Measurements from ENCODE around the gene PIK3R5.

Gene PIK3R5

DNA sequence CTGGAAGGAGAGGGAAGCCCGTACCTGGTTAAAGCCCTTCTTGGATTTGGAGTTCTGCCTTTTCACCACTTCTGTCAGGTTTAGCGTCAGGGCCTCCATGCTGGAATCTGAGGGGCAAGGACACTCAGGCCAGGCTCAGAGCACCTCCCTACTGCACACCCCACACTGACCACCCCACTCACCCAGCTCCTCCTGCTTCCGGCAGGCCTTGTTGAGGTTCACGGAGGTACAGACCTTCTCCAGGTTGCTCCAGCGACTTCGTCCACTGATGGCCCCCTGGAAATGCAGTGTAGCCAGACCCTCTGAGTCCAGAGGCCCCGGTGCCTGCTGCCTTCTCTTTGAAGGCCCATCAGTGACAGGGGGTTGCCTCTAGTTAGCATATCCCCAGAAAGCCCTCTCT lies 83.9 kb downstream of the PIK3R5 start:
- in situ Hi-C loops (cut with MboI; ENCODE audit: low sequenced_read_pairs) = no loop called here

DNA sequence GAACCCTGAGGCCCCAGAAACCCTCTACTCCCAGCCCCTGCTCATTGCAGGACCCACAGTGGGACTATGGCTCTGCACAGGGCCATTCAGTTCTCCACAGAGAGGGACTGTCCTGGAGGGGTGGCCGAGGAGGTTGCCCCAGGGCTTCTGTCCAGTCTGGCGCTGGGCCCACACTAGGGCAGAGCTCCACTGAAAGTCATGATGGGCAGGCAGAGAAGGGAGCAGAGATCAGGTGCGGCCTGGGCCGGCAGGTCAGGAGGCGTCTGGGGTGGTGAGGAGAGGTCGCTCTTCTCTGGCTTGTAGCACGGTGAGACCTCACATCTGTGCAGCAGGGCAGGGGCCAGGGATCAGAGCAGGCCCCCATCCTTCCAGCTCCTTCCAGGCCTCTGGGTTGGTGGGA lies 85.0 kb downstream of the PIK3R5 start:
- in situ Hi-C loops (cut with MboI; ENCODE audit: low sequenced_read_pairs) = no loop called here

DNA sequence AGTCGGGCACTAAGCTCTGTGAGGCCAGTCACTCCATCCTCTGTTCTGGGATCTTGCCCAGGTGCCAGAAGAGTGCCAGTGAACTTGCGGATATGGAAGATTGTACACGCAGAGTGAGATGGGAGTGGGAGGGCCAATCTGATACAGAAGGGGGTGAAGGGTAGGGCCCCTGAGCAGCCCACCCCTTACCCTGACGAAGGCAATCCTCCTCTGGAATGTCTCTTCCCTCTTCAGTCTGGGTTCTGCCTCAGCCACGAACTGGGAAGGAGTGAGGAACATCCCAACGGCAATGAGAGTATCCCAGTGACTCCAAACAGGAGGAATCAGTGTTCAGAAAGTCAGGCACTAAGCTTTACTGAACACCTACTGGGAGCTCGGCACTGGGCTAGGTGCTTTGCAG lies 86.1 kb downstream of the PIK3R5 start:
- in situ Hi-C loops (cut with MboI; ENCODE audit: low sequenced_read_pairs) = no loop called here

DNA sequence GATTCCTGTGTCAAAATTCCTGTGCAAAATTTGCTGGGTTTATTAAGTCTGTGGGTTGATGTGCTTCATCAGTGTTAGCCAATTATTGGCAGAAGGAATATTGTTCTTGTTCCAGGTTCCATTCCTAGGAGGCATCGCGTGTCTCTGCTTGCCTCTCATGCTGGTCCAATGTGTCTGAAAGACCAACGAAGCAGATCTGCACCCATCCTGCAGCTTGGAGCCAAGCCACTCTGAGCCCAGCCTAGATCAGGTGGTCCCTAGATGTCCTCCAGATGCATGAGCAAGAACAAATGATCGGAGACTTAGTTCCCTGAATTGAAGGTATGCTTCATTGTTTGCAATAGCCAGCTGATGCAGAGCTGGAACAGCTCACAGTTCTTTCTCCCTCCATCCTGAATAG lies 87.5 kb downstream of the PIK3R5 start:
- in situ Hi-C loops (cut with MboI; ENCODE audit: low sequenced_read_pairs) = no loop called here

DNA sequence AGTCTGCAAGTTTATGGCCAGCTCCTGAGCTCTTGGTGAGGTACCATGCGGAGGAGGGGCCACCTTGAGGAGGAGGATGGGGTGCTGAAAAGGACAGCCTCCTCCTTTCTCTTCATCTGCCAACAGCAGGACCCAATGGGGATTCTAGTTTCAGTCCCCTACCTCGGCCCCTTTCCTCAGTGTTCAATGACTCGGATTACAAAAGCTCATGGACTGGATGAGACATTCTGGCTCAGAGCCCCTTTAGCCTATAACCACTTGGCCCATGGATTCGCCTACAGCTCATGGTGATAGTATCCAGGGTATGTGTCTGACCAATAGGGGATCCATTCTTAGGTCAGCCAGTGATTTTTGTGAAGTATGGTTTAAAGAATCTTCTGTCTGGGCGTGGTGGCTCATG lies 89.5 kb downstream of the PIK3R5 start:
- in situ Hi-C loops (cut with MboI; ENCODE audit: low sequenced_read_pairs) = no loop called here

DNA sequence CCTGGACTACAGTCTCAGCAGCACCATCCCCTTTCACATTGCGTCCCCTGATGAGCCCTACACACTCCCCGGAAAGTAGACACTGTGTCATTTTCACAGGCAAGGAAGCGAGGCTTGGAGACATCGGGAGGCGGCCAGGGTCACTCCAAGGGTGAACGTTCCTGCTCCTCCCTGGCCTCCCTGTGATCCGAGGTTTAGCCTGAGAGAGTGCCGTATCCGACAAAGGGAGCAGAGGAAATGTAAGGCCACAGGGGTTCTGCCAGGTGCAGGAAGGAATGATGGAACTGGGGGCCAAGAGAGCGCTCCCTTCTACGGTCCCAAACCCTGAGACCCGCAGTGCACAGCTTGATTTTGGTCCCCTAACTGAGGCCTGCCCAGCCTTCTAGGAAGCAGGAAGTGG lies 90.1 kb downstream of the PIK3R5 start:
- in situ Hi-C loops (cut with MboI; ENCODE audit: low sequenced_read_pairs) = no loop called here

DNA sequence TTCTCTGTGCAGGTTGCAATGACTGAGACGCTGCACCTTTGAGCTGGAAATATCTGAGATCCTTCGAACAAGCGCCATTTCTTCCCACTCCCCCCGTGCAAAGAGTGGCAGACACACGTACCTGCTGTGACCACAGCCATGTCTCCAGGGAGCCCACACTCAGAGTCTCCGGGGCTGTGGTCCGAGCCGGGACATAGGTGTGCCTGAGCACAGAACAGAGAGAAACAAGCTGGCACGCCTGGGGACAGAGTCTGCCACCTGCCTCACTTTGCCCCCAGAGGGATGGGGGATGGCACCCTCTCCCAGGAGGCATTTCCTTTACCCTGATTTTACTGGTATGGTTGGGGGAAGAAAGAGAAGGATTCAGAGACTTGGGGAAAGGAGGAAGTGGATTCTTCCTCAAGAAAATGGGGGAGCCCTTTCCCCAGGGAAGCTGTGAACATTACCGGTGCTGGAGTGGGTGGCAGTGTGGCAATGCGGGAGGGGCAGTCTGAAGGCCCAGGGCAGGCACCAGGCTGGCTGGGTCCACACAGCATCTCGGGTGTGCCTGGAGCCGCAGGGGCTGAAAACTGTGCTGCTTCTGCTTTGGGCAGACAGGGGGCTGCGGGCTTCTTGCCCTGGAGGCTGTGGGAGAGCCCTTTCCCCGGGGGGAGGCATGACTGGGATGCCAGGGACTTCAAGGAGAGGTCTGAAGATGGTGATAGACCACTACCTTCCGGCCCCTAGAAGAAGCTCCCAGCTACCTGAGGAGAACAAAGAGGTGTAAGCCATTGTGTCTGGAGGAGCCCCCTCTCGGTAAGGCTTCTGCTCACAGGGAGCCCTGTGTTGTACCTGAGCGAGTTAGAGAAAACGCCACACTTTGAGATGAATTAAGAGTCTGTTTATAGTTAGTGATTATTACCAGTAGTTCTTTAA lies 91.4 kb downstream of the PIK3R5 start:
- in situ Hi-C loops (cut with MboI; ENCODE audit: low sequenced_read_pairs) = no loop called here

DNA sequence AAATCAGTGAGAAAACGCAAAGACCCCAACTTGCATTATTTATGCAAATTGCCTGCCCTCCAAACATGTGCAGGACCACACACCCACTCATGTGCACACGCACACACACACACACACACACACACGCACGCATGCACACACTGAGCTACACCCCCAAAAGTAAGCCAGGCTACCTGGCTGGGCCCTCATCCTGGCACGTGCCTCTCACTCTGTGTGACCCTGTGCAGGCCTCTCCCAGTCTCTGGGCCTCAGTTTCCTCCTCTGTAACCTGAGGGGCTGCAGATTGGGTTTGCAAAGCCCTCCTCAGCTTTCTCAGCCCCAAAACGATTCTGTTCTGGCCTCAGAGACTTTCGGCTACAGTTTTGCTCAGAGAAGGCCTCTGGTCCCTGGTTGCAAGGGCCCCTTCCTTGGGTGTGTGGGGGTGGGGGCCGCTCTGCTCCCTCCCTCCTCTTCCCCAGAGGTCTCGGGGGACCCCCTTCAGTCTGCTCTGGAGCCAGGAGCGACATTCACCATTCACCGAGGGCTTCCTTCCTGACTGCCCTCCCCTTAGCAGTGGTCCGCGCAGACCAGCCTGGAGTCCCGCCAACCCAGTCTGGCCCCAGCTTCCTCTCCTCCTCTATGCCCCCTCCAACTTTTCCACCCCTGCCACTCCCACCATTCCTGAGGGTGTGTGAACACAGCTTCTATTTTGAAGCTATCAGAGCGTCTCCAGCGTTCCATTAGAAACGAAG lies 92.6 kb downstream of the PIK3R5 start:
- in situ Hi-C loops (cut with MboI; ENCODE audit: low sequenced_read_pairs) = no loop called here

DNA sequence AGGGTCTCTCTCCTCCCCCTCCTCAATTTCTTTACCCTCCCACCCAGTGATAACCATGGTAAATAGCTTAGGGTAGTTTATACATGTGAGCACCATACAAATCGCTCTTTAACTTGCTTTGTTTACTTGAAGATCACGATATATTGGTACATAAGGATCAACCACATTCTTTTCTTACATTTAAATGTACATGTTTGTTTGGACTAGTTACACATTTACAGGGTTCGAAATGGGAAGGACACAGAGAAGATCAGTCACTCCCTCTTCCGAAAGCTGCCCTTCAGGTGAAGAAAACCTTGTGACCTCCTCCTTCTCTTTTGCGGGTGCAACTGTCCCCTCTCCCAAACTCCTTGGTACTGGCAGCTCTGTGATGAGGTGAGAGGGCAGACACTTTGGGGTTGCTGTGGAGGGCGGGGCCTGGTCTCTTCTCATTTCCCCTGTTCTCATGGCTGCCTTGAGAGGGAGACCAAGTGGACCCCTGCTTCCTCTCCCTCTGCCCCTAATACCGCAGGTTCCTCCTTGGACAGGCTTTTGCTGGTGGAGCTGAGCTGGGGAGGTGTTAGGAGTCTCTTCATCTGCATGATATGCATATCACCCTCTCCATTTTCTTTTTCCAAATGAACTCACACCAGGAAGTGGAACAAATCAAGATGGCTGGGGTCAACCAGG lies 93.3 kb downstream of the PIK3R5 start:
- in situ Hi-C loops (cut with MboI; ENCODE audit: low sequenced_read_pairs) = no loop called here

DNA sequence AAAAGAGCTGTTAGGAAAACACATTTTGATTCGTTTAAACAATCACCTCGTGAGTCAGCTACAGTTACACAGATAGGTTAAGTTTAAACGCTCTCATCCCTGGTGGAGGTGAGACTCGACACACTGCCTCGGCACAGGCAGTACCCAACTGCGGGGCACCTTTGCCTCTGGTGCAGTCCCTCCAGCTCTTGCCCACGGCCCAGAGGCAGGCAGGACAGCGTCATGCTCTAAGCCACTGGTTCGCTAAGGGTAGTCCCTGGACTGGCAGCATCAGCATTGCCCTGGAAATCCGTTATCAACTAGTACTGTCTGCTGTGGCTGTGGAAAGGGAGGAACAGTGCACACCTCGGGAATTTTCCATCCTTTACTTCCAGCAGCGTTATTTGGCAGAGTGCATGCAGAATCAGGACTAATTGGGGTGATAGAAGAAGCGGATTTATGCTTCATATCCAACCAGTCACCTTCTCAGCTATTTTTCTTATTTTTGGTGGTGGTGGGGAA lies 94.4 kb downstream of the PIK3R5 start:
- in situ Hi-C loops (cut with MboI; ENCODE audit: low sequenced_read_pairs) = no loop called here

DNA sequence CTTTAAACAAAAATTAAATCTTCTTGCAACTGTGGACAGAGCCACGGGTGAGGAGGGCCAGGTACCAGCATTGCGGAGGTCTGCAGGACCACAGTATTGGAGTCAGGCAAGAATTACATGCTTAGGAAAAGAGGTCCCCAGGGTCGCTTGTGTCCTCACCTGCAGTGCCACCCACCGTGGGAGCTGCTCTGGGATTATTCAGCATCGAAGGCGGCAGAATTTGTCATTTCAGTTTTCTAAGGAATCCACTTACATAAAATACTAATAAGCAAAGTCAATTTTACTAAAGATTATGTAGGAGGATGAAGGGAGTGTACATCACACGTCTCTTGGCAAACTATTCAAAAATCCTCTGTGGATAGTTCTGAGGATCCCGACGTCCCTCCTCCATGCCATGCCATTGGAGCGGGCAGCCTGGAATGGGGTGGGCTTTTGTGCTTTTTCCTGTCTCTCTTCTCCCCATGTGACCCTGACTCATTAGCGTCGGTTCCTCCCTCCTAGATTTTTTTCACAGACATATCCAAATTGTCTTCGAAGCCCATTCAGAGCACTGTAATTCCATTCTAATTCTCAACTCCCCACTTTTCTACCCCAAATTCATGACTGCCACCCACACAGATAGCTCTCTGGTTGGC lies 95.0 kb downstream of the PIK3R5 start:
- in situ Hi-C loops (cut with MboI; ENCODE audit: low sequenced_read_pairs) = no loop called here

DNA sequence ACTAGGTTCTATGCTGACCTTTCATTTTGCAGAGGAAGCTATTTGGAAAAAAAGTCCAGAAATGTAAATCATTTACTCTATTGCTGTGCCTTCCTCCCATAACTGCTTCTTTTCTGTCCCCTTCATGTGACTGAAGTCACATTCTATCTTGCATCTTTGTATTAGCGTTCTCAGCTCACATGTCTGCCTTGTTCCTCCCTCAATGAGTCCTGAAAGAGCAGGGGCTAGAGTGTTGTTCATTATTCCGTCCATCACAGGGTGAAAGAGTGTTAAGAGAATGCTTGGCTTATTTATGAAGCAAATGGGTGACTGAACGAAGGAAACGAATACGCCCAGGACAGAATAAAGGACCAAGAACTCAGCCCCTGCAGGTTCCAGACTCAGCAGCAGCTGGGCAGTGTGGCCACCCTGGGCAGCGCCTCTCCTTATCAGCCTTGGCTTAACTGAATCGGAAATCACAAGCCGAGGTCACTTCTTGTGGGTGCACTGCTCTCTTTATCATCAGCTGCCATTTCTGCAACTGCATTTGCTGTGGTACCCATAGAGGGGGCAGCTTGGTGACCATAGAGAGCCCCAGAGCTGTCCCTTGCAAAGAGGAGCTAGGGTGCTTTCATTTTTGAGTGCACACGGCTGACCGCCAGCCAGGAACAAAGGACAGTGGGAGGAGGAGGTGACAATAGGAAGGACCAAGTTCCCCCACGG lies 96.2 kb downstream of the PIK3R5 start:
- in situ Hi-C loops (cut with MboI; ENCODE audit: low sequenced_read_pairs) = no loop called here

DNA sequence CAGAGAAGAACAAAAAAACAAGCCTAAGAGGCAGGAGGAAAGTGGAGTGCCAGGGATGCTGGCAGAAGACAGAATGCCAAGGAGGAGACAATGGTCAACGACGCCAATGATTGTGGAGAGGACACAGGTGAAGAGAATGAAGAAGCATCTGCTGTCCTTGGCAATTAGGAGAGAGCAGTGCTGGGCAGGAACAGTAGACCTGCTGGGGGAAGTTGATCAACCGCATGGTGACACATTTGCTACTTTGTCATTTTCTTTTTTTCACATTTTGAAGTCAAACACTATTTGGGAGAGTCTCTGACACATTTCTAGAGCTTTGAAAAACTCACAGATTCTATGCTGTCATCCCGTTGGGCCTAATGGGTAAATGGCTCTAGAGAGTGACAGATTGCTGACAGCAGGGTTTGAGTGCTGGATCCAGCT lies 97.0 kb downstream of the PIK3R5 start:
- in situ Hi-C loops (cut with MboI; ENCODE audit: low sequenced_read_pairs) = no loop called here

DNA sequence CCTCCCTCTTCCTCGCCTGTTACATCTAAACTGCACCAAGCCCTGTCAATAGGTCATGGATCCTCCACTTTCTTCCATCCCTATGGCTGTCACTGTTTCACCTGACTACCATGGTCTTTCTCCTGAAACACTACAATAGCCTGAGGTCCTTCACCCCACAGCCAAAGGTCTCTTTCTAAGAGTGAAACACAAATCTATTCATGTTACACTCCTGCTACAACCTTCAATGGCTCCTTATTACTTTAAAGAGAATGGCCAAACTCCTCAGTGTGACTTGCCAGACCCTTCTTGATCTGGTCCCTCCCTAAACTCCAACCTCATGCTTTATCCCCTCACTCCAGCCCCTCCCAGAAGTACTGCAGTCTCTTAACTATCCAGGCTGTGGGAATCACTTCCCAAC lies 97.4 kb downstream of the PIK3R5 start:
- in situ Hi-C loops (cut with MboI; ENCODE audit: low sequenced_read_pairs) = no loop called here

DNA sequence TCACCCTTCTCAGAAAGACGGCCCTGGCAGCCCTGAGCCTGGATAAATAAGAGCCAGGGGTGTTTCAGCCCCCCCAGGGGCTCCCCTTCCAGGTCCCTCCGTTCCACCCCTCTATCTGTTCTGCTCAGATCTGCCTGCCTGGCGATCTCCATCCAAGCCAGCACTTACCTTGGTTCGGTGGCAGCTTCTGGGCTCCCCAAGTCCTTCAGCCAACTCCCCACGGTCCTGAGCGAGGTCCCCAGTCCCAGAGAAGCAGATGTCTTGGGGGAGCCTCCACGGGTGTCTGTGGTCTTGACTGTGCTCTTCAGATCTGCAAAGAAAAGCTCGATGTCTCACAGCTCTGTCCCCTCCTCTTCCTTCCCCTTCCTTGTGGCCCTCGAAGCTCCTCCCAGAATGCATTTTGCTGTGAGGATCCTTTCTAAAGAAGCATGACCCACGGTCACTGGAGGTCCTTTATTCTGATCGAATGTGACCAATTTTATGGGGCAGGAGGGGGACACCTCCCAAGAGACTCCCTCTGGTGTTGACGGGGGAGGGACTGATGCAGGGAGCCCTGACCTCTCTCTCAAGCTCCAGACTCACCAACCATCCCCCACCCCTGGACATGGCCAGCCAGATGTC lies 98.0 kb downstream of the PIK3R5 start, which contains the start of gene PIK3R6:
PIK3R6 (minus strand) TSS at position 314 of the 621 bp plus-strand sequence. CDS start 17,880 bp downstream, outside the sequence.
- in situ Hi-C loops (cut with MboI; ENCODE audit: low sequenced_read_pairs) = no loop called here

DNA sequence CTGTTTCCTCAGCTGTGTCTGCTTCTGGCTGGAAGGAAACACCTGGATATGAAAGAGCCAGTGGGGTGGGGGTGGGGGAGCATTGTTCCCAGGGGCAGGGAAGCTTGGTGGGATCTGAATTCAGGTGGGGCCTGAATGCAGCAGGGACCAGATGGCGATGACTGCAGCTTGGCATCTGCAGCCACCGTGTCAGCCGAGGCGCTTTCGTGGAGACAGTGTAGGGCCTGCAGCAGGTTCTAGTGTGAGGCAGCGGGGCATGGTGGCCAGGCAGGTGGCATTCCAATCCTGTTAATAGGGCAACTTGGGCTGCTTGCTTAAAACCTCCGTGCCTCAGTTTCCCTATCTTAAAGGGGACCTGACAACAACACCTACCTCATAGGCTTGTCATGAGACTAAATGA lies 99.7 kb downstream of the PIK3R5 start:
- in situ Hi-C loops (cut with MboI; ENCODE audit: low sequenced_read_pairs) = no loop called here

DNA sequence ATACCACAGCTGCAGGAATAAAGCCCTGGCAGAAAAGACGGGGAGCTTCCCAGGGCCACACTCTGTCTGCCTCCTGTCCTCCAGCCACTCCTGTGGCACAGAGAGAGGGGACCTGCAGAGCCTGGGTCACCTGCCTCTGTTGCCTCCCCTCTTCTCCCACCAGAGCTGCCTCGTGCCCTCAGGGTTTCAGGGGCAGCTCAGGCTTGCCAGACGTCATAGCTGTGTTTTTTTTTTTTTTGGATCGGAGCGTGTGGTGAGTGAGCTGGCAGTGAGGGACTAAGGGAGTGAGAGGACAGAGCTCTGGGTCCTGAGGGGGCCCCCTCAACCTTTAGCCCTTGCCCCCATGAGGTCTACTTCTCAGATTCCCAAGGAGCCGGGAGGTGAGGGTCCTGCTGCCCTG lies 100.1 kb downstream of the PIK3R5 start:
- in situ Hi-C loops (cut with MboI; ENCODE audit: low sequenced_read_pairs) = no loop called here

DNA sequence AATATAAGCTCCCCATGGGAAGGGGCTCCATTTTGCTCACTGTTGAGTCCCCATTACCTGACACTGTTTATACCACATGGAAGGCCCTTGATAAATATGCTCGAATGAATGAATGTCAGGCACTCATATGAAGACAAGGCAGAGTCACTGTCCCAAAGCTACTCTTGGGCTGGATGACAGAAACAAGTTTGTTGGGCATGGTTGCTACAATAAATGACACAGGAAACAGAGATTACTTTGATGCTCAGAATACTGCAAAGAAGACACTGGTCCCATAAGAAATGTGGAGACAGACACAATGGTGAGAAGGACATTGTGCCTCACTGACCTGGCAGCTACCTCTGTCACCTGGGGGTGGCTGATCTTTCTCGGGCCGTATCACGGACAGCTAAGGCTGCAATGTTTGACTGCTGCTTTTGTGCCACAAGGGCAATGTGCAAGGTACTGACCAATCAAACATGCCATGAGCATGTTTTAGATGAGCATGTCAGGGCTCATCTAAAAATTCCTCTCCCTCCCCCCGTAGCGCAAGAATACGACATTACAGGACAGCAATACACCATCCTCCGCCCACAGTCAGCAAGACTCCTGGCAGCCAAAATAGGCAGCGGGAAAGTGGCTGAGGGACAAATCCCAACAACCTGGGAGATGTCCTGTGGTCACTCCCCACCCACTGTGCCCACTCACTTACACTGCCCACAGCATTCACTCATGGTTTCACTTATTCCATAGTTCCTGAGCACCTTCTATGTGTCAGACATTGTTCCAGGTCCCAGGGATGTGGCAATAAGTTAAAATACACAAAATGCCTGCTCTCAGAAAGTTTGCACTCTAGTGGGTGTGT lies 103.1 kb downstream of the PIK3R5 start:
- in situ Hi-C loops (cut with MboI; ENCODE audit: low sequenced_read_pairs) = no loop called here
